ENCODE data around the gene BRAP.
A peak's percentile ranks its signal among the peaks of the same experiment; 100 is the strongest.
"Not testable (repeated sequence)": the region's sequence is repeated elsewhere in the genome, so short reads cannot be mapped to it uniquely, and the experiment has no call there.

Gene BRAP, protein sequence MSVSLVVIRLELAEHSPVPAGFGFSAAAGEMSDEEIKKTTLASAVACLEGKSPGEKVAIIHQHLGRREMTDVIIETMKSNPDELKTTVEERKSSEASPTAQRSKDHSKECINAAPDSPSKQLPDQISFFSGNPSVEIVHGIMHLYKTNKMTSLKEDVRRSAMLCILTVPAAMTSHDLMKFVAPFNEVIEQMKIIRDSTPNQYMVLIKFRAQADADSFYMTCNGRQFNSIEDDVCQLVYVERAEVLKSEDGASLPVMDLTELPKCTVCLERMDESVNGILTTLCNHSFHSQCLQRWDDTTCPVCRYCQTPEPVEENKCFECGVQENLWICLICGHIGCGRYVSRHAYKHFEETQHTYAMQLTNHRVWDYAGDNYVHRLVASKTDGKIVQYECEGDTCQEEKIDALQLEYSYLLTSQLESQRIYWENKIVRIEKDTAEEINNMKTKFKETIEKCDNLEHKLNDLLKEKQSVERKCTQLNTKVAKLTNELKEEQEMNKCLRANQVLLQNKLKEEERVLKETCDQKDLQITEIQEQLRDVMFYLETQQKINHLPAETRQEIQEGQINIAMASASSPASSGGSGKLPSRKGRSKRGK

DNA sequence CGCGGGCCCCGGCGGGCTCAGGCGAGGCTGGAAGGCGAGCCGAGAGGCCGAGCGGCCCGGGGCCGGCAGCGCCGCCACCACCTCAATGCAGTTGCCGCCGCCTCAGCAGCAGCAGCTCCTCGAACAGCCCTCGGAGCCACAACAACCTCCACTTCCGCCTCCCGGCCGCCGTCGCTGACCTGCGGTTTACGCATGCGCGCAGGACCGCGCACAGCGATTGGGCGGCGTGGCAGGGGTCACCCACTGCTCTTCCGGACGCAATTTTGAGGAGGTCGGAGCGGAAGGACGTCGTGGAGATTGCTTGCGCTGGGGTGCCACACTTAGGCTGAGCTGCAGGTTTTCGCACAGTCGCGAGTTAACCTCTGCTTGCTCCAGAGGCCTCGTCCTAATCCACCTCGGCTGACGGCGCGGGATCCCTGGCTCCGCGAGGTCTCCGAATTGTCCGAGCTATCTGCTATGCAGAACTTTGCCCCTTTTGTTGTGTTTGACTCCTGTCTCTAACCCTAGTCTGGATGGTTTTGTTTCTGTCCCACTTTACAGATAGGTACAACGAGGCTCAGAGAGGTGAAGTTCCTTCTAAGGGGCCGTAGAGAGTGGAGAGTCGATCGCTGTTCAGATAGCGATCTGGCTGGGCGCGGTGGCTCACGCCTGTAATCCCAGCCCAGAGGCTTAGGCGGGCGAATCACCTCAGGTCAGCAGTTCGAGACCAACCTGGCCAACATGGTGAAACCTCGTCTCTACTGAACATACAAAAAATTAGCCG is at the start of gene BRAP, which contains the start of gene ACAD10:
BRAP (minus strand) TSS at position 146 of the 763 bp plus-strand sequence. CDS start 164 bp downstream, outside the sequence.
ACAD10 (plus strand) TSS at position 243 of the 763 bp plus-strand sequence. CDS start 6,657 bp downstream, outside the sequence.
- DNase-seq (ENCODE audit: low spot score): peak; percentile 93

DNA sequence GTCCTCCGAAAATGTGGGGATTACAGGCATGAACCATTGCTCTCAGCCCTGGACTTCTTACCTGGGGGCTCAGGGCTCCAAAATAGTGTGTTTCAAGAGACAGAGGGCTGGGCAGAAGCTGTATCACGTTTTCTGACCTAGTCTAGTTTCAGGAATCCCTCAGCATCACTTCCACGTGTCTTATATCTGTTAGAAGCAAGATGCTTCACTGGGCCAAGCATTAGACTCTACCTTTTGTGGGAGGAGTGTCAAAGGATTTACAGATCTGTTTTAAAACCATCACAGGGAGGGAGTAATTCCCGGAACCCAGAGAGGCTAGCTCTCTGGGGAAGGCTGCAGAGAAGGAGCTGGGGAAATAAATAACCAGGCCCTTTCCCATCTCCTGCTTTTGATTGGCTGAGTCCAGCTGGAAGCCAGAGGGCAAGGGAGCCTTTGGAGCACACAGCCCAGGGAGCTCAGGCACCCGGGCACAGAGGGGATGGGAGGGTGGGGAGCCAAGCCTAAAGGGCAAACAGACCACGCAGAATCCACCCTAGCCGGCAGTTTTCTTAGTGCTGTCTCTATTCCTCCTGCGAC is 47.7 kb upstream of the BRAP start:
- DNase-seq (ENCODE audit: low spot score): no peak

DNA sequence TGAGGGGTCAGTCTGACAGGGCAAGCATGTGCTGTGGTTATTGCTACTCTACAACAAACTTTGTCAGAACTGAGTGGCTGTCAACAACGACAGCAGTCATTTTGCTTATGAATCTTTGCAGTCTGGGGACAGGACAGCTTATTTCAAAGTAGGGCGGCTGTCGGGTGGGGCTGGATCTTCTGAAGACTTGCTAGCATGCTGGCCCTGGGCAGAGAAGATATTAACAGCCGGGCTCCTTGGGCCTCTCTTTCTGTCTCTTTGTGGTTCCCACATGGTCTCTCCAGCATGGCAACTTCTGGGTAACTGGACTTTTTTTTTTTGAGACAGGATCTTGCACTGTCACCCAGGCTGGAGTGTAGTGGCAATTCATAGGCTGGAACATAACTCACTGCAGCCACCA is 47.0 kb upstream of the BRAP start:
- DNase-seq (ENCODE audit: low spot score): no peak

GRCh38 chr12:111730420-111730819 is 44.7 kb upstream of the BRAP start:
- DNase-seq (ENCODE audit: low spot score): no peak

GRCh38 chr12:111728795-111729194 is 43.0 kb upstream of the BRAP start:
- no peak for DNase-seq (ENCODE audit: low spot score)

GRCh38 chr12:111723646-111724360 is 38.0 kb upstream of the BRAP start:
- DNase-seq (ENCODE audit: low spot score): not testable (repeated sequence)

GRCh38 chr12:111720457-111720856 is 34.7 kb upstream of the BRAP start:
- DNase-seq (ENCODE audit: low spot score): no peak

DNA sequence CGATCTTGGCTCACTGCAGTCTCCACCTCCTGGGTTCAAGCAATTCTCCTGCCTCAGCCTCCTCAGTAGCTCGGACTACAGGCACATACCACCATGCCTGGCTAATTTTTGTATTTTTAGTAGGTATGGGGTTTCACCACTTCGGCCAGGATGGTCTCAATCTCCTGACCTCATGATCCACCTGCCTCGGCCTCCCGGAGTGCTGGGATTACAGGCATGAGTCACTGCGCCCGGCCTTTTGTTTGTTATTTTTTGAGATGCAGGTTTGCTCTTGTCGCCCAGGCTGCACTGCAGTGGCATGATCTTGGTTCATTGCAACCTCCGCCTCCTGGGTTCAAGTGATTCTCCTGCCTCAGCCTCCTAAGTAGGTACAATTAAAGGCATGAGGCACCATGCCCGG is 33.6 kb upstream of the BRAP start:
- DNase-seq (ENCODE audit: low spot score): not testable (repeated sequence)

GRCh38 chr12:111715279-111715678 is 29.5 kb upstream of the BRAP start:
- DNase-seq (ENCODE audit: low spot score): no peak

- no peak for DNase-seq (ENCODE audit: low spot score)
Measured at GRCh38 chr12:111706145-111706544, 20.4 kb upstream of the BRAP start.

GRCh38 chr12:111705672-111706071 is 19.9 kb upstream of the BRAP start:
- no peak for DNase-seq (ENCODE audit: low spot score)

- no peak for DNase-seq (ENCODE audit: low spot score)
Measured at GRCh38 chr12:111699962-111700361, 14.2 kb upstream of the BRAP start.

GRCh38 chr12:111693818-111694217 is 8.1 kb upstream of the BRAP start:
- DNase-seq (ENCODE audit: low spot score): no peak

DNA sequence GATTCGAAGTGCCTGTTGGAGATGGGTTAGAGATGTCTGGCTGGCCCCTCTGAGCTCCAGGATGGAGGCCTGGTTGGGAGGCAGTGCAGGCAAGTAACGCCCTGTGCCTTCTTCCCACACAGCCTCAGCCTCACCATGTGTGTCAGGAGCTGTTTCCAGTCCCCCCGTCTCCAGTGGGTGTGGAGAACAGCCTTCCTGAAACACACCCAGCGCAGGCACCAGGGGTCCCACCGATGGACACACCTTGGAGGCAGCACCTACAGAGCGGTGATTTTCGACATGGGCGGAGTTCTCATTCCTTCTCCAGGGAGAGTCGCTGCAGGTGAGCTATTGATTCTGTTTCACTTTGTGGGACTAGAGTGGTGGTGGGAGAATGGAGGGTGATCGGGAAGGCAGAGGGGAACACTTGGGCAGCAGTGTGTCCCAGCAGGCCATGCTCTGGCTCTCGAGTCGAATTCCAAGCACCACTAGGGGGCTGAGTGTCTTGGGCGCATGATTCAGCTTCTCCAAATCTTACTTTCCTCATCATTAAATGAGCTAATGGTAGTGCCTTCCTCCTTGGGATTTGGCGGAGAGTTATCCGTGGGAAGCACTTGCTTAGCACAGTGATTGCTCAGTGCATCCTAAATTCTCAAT is 6.9 kb upstream of the BRAP start:
- peak; percentile 12 for DNase-seq (ENCODE audit: low spot score)

GRCh38 chr12:111691262-111691661 is 5.5 kb upstream of the BRAP start:
- DNase-seq (ENCODE audit: low spot score): no peak

GRCh38 chr12:111687952-111688351 is 2.2 kb upstream of the BRAP start:
- DNase-seq (ENCODE audit: low spot score): no peak

DNA sequence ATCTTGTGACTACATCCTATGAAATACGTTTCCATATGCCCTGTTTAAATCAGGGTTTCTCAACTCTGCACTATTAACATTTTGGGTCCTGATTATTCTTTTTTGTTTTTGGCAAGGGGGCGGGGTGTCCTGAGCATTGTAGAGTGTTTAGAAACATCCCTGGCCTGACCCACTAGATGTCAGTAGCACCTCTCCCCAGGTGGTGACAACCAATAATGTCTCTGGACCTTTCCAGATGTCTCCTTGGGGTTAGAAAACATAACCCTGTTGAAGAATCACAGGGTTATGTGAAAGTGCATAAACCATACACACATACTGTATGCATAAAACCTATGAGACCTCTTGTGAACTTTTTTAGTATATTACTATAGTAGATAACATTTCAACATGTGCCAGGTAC is 1.5 kb upstream of the BRAP start:
- DNase-seq (ENCODE audit: low spot score): no peak

DNA sequence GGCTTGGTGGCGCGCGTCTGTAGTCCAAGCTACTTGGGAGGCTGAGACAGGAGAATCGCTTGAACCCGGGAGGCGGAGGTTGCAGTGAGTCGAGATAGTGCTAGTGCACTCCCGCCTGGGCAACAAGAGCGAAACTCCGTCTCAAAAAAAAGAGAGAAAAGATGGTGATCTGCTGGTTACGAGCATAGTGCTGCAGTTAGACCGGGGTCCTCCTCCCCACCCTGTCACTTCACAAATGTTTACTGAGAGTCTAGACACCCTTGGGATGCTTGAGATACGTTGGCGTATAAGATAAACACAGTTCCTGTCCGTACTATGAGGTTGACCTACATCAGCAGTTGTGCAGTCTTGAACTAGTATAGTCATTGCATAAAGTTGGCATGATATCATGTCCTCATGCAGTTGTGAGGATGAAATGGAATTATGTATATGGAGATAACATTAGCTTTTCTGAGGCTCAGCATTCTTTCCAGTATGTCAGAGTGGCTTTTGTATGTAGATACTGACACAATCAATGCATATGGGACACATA is 884 bp upstream of the BRAP start:
- DNase-seq (ENCODE audit: low spot score): no peak

DNA sequence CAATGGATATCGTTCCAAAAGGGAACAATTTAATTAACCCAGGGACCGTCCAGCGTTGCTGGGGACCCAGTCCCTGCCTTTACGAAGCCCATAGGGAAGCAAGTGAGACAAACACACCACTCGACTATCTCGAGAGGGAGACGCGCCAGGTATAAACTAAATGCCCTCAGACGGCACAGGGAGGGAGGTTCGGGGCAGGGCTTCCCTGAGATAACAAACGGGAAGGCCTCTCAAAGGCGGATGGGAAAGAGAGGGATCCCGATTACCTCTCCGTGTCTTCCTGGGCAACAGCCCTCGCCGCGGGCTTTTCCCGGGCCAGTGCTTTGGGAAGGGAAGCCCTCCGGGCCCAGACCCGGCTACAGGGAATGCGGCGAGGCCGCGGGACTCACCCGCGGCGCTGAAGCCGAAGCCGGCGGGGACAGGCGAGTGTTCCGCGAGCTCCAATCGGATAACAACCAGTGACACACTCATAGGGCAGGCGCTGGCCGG is 390 bp downstream of the BRAP start:
- peak; percentile 15 for DNase-seq (ENCODE audit: low spot score)

GRCh38 chr12:111684485-111685198 is 1.1 kb downstream of the BRAP start:
- DNase-seq (ENCODE audit: low spot score): not testable (repeated sequence)

All from COLO829 (cell line).